ENCODE data around the gene GNL3.
"Not testable (repeated sequence)": the region's sequence is repeated elsewhere in the genome, so short reads cannot be mapped to it uniquely, and the experiment has no call there.

The GNL3 gene, protein sequence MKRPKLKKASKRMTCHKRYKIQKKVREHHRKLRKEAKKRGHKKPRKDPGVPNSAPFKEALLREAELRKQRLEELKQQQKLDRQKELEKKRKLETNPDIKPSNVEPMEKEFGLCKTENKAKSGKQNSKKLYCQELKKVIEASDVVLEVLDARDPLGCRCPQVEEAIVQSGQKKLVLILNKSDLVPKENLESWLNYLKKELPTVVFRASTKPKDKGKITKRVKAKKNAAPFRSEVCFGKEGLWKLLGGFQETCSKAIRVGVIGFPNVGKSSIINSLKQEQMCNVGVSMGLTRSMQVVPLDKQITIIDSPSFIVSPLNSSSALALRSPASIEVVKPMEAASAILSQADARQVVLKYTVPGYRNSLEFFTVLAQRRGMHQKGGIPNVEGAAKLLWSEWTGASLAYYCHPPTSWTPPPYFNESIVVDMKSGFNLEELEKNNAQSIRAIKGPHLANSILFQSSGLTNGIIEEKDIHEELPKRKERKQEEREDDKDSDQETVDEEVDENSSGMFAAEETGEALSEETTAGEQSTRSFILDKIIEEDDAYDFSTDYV

DNA sequence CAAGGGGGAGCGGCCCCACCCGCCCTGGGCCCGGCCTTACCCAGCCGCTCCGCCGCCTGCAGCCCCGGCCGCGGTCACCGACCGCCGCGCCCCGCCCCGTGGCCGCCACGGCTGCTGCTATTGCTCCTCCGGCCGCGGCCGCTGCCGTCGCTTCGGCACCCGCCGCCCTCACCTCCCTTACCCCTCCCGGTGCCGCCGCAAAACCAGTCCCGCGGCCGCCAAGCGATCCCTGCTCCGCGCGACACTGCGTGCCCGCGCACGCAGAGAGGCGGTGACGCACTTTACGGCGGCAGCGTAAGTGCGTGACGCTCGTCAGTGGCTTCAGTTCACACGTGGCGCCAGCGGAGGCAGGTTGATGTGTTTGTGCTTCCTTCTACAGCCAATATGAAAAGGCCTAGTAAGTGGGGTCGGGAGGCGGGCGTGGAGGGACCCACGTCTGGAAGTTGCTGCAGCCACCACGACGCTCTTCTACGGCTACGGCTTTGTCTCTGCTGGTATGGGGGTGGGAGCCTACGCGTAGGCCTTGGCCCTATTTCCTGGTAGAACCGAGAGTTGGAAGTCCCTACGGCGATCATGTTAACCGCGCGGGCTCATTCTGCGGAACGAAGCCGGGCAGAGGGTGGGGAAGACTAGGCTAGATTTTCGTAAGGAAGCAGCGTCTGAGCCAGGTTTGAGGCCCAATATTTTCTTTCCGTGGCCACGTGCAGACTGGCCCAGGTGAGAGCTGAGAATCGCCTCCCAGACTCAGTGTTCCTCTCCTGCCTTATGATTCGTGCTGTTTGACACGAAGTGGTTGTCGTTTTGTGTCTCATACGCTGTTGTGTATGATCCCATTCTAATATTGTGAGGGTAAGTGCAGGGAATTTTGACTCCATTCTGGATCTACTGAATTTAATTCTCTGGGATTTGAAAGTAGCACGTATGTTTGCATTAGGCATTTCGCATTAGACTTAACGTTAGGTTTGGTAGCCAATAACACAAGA, at the start of gene GNL3, which contains the start of gene PBRM1:
GNL3 (plus strand) TSS at position 324 of the 983 bp plus-strand sequence; CDS start at position 385, 61 bp downstream.
PBRM1 (minus strand) TSS at position 205 of the 983 bp plus-strand sequence.
- DNase-seq (ENCODE audit: low read depth): peak; percentile 93

DNA sequence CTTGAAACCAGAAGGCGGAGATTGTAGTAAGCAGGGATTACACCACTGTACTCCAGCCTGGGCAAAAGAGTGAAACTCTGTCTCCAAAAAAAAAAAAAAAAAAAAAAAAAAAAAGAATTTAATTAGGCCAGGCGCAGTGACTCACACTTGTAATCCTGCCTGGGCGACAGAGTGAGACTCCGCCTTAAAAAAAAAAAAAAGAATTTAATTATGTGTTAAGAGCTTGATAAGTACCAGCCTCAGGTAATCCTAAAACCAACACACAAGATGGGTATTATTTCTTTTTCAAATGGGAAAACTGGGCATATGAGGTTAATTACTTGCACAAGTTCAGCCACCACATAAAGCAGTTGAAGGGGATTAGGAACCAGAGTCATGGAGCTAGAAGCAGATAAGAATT, 49.2 kb upstream of the GNL3 start:
- DNase-seq (ENCODE audit: low read depth): no peak

DNA sequence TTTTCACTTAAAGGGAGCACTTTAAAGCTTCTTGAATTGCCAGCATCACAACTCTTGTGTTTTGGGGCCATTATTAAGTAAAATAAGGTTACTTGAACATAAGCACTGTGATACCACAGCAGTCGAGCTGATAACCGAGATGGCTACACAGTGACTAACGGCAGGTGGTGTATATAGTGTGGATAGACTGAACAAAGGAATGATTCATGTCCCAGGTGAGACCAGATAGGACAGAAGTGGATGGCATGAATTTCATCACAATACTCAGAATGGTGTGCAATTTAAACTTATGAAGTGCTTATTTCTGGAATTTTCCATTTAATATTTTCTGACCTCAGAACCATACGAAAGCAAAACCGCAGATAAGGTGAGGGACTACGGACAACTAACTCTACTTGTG, 40.3 kb upstream of the GNL3 start:
- no peak for DNase-seq (ENCODE audit: low read depth)

DNA sequence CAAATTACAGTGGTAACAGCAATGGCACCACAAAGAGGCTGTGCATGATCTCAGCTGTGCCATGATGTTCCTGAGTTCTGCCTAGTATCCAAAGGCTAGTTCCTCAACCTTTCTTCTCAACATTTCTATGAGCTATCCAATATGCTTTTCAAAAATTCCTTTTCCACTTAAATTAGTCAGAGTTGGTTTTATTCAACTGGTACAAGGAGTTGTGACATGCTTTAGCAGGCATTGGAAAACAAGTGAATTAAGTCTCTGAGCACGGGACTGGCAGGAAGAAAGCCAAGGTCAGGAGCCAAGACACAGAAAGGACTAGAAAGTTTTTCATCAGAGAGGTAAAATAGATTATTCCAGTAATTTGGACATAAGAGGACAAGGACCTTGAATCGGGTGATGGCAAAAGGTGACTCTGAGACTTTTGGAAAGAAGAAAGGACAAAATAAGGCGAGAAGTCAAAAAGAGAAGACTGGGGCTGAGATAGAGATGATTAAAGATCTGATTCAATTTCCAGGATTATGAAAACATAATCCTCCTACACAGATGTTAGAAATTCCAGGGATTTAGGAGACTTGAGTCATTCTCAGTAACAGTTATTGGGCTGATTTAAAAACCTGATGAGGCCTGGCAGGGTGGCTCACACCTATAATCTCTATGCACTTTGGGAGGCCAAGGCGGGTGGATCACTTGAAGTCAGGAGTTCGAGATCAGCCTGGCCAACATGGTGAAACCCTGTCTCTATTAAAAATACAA, 36.2 kb upstream of the GNL3 start:
- DNase-seq (ENCODE audit: low read depth): no peak

DNA sequence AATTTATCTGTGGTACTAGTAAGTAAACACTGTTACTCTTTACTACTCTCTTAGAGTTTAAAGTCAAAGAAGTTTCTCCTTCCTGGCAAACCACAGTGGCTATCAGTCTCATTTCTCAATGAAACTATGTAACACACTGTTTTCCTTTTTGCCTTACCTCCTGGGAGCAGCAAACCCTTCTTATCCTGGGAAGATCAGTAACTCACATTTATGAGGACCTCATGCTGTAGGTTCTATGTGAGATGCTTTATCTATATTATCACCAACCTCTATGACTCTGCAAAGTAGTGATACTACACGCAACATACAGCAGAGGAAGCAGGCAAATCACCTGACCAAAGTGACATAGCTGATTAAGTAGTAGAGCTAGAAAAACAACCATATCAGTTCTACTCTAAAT, 35.4 kb upstream of the GNL3 start:
- no peak for DNase-seq (ENCODE audit: low read depth)

DNA sequence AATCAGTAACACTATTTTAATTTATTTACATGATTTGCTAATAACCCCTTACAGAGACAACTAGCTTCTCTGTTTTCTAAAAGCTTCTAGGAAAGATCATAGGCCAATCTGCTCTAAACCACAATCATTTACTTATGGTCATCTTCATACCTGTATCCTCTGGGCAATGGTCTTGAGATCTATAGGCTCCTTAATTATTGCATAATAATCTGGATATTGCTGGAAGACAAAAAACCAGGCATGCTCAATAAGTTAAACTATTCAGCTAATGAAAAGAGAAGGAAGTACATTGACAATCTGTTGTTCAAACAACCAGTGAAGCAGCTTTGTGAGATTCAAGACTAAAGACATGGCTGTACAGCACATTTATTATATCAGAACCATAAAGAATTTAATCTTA, 34.2 kb upstream of the GNL3 start:
- DNase-seq (ENCODE audit: low read depth): no peak

- no peak for DNase-seq (ENCODE audit: low read depth)
Measured at GRCh38 chr3:52655895-52656294, 29.9 kb upstream of the GNL3 start.

GRCh38 chr3:52660046-52660445, 25.8 kb upstream of the GNL3 start:
- DNase-seq (ENCODE audit: low read depth): no peak

DNA sequence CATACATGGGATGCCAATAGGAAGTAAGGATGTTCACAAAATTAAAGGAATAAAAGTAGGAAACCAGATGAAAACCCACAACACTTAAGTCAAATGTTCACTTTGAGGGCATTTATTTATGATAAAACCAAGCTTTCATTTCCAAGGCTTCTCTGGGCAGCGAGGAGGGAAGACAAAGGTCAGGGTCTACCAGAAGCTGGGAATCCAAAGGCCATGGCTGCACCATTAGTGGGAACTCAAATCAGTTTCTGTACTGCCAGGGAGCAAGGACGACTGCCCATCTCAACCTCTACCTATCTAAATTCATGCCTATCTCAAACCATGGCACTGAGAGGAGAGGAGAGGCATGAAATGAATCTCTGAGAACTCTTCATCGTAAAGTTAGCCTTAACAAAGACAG, 22.7 kb upstream of the GNL3 start:
- DNase-seq (ENCODE audit: low read depth): no peak

GRCh38 chr3:52670621-52671521, 15.0 kb upstream of the GNL3 start:
- DNase-seq (ENCODE audit: low read depth): peak; percentile 20

GRCh38 chr3:52671676-52672075, 14.2 kb upstream of the GNL3 start:
- no peak for DNase-seq (ENCODE audit: low read depth)

DNA sequence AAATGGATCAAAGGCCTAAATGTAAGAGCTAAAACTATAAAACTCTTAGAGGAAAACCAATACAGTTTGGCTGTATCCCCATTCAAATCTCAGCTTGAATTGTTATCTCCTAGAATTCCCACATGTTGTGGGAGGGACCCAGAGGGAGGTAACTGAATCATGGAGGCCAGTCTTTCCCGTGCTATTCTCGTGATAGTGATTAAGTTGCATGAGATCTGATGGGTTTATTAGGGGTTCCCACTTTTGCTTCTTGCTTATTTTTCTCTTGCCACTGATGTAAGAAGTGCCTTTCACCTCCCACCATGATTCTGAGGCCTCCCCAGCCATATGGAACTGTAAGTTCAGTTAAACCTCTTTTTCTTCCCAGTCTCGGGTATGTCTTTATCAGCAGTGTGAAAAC, 9.6 kb upstream of the GNL3 start:
- not testable (repeated sequence) for DNase-seq (ENCODE audit: low read depth)

- DNase-seq (ENCODE audit: low read depth): no peak
Measured at GRCh38 chr3:52678265-52679198, 7.3 kb upstream of the GNL3 start.

- DNase-seq (ENCODE audit: low read depth): no peak
Measured at GRCh38 chr3:52679199-52679538, 6.7 kb upstream of the GNL3 start.

DNA sequence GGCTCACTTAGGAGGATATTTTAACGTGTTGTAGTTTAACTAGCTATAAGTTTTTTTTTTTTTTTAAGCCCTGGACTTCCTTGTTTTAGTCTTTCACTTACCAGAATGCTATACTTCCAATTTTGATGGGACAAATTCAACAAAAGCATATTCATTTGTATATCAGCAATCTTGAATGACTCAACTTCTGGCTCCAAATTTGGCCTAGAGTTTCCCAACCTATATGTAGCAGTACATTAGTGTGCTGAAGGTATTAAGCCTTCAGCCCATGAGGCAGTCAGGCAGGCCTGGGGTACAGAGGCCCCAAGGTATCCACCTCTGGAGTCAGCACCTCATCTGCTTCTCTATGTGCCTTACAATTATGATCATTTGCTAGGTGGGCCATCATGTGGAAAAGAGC, 6.0 kb upstream of the GNL3 start:
- no peak for DNase-seq (ENCODE audit: low read depth)

- DNase-seq (ENCODE audit: low read depth): no peak
Measured at GRCh38 chr3:52681596-52681995, 4.2 kb upstream of the GNL3 start.

DNA sequence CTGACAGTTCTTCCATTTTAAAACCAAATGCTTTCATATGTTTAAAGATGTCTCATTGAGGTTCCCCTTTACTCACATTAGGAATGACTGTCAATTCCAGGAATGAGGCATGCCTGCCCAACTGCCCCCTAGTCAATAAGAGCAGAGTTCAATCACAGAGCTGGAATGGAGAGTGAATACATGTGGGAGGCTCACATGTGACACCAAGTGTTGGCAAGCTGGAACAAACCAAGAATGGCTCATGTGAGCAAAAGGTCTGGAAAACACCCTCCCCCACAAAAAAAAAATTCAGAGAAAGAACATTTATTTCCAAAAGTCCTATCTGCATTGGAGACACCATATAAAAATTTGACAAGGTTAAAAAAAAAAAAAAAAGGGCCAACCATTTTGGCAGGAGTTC, 3.8 kb upstream of the GNL3 start:
- DNase-seq (ENCODE audit: low read depth): peak; percentile 41

DNA sequence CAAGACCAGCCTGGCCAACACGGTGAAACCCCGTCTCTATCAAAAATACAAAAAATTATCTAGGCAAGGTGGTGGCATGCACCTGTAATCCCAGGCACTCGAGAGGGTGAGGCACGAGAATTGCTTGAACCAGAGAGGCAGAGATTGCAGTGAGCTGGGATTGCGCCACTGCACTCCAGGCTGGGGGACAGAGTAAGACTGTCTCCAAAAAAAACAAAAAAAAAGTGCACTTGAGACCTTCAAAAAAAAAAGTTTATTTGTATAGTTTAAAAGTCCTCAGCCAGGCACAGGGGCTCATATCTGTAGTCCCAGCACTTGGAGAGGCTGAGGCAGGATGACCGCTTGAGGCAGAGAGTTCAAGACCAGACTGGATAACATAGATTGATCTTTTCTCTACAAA, 2.2 kb upstream of the GNL3 start:
- DNase-seq (ENCODE audit: low read depth): no peak

DNA sequence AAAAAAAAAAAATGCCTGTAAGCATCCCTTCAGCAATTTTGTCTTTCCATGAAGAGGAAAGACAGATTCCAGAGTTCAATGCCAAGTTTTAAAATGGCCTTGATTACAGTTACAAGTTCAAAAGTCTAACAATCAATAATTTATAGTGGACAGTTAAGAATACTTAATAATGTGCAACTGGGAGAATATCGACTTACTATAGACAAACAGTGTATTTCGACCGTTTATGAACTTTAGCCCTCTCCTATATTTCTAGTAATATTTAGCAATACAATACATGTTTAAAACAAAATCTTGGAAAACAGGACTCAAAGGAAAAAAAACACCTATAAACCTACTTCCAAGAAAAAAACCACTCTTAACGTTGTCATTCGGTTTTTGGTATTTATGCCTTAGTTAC, 1.6 kb upstream of the GNL3 start:
- DNase-seq (ENCODE audit: low read depth): no peak

DNA sequence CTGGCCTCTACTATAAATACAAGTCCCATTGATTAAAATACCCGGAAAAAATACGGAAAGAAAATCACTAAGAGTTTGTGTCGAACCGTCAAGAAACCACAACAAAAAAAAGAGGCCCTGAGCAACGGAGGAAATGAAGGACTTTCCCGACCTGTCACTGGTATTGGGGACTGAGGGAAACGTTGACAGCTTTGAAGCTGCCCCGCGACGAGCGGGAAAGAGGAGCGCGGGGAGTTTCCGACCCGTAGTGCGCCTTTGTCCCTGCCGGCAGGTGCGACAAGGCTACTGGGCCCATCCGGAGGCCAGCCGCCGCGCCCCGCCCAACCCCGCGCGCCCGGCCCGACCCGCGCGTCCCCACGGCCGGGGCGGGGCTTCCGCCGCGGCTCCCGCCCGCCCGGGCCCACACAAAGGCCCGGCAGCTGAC, 535 bp upstream of the GNL3 start:
- peak; percentile 88 for DNase-seq (ENCODE audit: low read depth)
